Measurements from ENCODE around the gene TMEM54.

Gene TMEM54

GRCh38 chr1:32877211-32878110 is 23.7 kb downstream of the TMEM54 start:
- DNase-seq = no peak

- peak; percentile 34 for DNase-seq
These were observed 24.6 kb downstream of the TMEM54 start for GRCh38 chr1:32876341-32877210.

GRCh38 chr1:32874860-32875752 is 26.1 kb downstream of the TMEM54 start:
- no peak for DNase-seq

- DNase-seq = no peak
These were observed 27.7 kb downstream of the TMEM54 start for GRCh38 chr1:32873484-32873883.

GRCh38 chr1:32872192-32872460 is 29.1 kb downstream of the TMEM54 start:
- no peak for DNase-seq

GRCh38 chr1:32871364-32872191 is 29.6 kb downstream of the TMEM54 start:
- DNase-seq = no peak

GRCh38 chr1:32870615-32871363 is 30.4 kb downstream of the TMEM54 start, which contains the start of gene FNDC5:
TSS of gene FNDC5 (minus strand) at chr1:32870912.
- DNase-seq = peak; percentile 37

- no peak for DNase-seq
These were observed 31.1 kb downstream of the TMEM54 start for GRCh38 chr1:32869923-32870614.

- no peak for DNase-seq
These were observed 32.3 kb downstream of the TMEM54 start for GRCh38 chr1:32868806-32869455.

- DNase-seq = no peak
These were observed 33.1 kb downstream of the TMEM54 start for GRCh38 chr1:32868085-32868484.

GRCh38 chr1:32867671-32868070 is 33.5 kb downstream of the TMEM54 start:
- no peak for DNase-seq

GRCh38 chr1:32867151-32867550 is 34.0 kb downstream of the TMEM54 start:
- no peak for DNase-seq

- DNase-seq = no peak
These were observed 35.4 kb downstream of the TMEM54 start for GRCh38 chr1:32865639-32866405.

- DNase-seq = no peak
These were observed 36.7 kb downstream of the TMEM54 start for GRCh38 chr1:32864375-32865019.

GRCh38 chr1:32863881-32864245 is 37.3 kb downstream of the TMEM54 start:
- DNase-seq = no peak

- DNase-seq = no peak
These were observed 37.8 kb downstream of the TMEM54 start for GRCh38 chr1:32863218-32863880.

GRCh38 chr1:32861904-32862695 is 39.1 kb downstream of the TMEM54 start:
- no peak for DNase-seq

Measured in DMS153 (cell line).